GM18870 (cell line): ENCODE measurements around the gene NPLOC4.

Experiments
- ATAC-seq: cut with Tn5 transposase; IDR thresholded peaks from one replicate; pipeline ENCODE4 v1.9.1; 2021; ENCODE audit warnings: moderate library complexity; ENCODE audit not compliant: unreplicated experiment

NPLOC4 gene

DNA sequence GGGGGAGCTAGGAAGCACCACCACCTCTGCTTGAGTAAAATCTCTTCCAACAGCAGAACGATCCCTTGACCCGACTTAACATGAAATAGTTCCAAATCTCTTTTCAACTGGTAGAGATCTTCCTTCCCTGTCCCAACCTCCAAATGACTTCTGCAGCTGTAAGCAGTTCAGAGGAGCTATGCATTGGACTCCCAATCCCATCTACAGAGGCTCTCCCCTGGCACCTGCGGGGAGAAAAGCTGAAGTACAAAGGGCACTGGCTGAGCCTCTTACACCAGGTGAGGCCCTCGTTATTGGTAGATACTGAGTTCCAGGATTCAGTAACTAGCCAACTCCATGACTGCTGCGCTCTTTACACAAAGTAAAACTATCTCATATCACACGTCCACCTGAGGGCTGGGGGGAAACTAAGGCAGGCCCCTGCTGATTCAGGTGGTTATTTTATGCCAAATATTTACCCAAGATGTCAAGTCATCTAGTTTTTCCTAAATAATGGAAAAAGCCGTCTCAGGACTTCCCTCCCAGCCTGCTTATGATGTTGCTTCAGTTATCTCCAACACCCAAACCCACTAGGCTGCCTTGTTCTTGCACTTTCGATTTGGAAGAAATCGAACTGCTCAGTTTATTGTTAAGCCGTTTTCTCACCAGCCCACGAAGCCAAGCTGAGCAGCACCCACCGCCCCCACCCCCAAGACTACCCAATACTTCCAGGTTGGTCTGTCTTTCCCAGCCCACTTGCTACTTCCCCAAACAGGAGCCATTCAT lies 127.5 kb downstream of the NPLOC4 start:
- ATAC-seq = no peak

DNA sequence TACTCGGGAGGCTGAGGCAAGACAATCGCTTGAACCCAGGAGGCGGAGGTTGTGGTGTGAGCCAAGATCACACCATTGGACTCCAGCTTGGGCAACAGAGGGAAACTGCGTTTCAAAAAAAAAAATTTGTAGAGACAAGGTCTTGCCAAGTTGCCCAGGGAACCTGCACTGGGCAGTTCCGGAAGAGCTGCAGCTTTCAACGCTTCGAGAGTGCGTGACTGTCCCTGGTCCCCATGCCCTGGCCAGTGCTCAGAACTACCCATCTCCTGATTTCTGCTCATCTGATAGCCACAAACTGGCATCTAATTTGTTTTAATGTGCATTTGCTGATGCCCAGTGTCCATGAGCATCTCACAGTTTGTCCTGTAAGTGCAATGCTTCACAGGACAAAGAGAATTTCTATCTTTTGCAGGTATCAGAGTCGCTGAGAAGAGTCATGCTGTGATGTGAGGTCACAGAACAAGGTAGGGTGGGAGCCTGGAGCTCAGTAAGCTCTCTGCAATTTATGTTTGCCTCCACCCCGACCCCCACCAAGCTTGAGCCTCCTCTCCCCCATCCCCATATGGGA lies 128.2 kb downstream of the NPLOC4 start:
- no peak for ATAC-seq
